PFSK-1 (cell line): Measurements from ENCODE around the gene EPSTI1.

ENCODE experiments used
- FOXP2 ChIP-seq: optimal IDR thresholded peaks from 2 replicates; pipeline ENCODE3; 2011; ENCODE audit warnings: borderline replicate concordance, control low read depth, inconsistent platforms; ENCODE audit not compliant: insufficient read depth; ENCODE audit errors: extremely low read length, extremely low read depth
- POLR2AphosphoS5 ChIP-seq: IDR thresholded peaks from 2 replicates; pipeline ENCODE4 v1.6.1; 2012; ENCODE audit warnings: low read depth, mild to moderate bottlenecking, control low read depth, low read length, moderate library complexity
- SIN3A ChIP-seq: IDR thresholded peaks from 2 replicates; pipeline ENCODE4 v1.6.1; 2012; ENCODE audit warnings: mild to moderate bottlenecking, low read length, moderate library complexity, borderline replicate concordance; ENCODE audit not compliant: insufficient read depth
- TAF1 ChIP-seq: IDR thresholded peaks from 2 replicates; pipeline ENCODE4 v1.6.1; 2012; ENCODE audit warnings: low read length, control low read depth, borderline replicate concordance; ENCODE audit not compliant: insufficient read depth
- TF ChIP-seq, protein P1 (sequence below), 2 experiments: IDR thresholded peaks; 2 replicates each; pipeline versions ENCODE4 v1.6.1 to v1.8.0; 2011 to 2012; ENCODE audit warnings: low read depth in 2 of 2, low read length in 2 of 2, control low read depth in 1 of 2, inconsistent platforms in 1 of 2, mild to moderate bottlenecking in 1 of 2, moderate library complexity in 1 of 2; ENCODE audit not compliant: insufficient read depth in 1 of 2

EPSTI1 gene

DNA sequence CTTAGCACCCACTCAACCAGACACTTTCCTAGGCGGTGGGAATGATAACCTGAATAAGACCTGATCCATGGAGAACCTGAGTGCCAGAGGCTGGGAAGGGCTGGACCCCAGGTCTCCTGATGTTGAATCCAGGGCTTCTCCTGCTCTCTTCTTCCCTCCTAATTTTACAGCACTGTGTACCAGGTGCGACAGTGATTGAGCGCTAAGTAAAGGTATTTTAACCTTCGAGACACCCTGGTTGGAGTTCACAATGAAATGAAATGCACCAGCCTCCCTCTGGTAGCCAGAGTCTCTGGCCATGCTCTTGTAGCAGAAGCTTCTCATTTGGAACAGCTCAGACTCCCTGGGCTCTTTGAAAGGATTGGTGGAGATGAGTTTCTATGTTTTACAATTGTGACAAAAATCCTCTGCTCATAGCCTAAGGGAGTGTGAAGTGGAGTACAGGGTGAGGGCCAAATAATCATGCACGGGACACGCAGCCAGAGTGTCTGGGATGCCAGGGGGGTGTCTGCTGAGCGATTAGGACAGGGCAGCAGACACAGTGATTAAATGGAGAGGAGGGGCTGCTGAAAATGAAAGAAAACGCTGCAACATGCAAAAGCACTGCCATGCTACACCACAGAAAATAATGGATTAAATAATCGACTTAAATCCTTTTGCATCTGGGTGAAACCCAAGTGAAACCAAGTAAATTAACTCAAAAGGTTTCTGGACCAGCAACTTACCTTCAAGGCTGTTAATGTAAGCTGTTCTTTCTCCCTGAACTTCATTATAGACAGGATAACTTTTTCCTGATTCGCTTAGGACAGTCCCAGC is 126.9 kb downstream of the EPSTI1 start:
- TF ChIP-seq, protein P1, sequence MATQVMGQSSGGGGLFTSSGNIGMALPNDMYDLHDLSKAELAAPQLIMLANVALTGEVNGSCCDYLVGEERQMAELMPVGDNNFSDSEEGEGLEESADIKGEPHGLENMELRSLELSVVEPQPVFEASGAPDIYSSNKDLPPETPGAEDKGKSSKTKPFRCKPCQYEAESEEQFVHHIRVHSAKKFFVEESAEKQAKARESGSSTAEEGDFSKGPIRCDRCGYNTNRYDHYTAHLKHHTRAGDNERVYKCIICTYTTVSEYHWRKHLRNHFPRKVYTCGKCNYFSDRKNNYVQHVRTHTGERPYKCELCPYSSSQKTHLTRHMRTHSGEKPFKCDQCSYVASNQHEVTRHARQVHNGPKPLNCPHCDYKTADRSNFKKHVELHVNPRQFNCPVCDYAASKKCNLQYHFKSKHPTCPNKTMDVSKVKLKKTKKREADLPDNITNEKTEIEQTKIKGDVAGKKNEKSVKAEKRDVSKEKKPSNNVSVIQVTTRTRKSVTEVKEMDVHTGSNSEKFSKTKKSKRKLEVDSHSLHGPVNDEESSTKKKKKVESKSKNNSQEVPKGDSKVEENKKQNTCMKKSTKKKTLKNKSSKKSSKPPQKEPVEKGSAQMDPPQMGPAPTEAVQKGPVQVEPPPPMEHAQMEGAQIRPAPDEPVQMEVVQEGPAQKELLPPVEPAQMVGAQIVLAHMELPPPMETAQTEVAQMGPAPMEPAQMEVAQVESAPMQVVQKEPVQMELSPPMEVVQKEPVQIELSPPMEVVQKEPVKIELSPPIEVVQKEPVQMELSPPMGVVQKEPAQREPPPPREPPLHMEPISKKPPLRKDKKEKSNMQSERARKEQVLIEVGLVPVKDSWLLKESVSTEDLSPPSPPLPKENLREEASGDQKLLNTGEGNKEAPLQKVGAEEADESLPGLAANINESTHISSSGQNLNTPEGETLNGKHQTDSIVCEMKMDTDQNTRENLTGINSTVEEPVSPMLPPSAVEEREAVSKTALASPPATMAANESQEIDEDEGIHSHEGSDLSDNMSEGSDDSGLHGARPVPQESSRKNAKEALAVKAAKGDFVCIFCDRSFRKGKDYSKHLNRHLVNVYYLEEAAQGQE (IDR thresholded peaks at IDR 0.05; ENCODE audit: insufficient read depth in 1 of 2, low read depth in 2 of 2, low read length in 2 of 2): no peak

DNA sequence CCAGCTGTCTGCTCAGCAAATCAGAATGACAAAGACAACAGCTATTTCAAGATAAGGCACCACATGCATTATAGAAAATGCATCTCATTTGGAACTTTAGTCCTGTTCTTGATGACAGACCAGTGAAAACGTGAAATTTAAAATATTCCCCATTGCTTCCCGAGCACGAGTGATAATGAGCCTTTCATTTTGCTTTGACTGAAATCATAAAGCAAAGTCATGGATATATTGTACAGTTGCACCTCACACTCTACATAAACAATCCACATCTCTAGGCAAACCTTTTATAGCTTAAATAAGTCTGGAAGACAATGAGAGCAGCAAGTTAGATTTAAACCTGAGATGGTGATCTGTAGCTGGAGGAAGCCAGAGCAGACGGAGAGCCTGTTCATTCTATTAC is 131.6 kb downstream of the EPSTI1 start:
- TF ChIP-seq POLR2AphosphoS5 (no peak), FOXP2 (no peak), SIN3A (no peak), TAF1 (no peak)
- TF ChIP-seq, protein P1 (IDR thresholded peaks at IDR 0.05; ENCODE audit: insufficient read depth in 1 of 2, low read depth in 2 of 2, low read length in 2 of 2): no peak

DNA sequence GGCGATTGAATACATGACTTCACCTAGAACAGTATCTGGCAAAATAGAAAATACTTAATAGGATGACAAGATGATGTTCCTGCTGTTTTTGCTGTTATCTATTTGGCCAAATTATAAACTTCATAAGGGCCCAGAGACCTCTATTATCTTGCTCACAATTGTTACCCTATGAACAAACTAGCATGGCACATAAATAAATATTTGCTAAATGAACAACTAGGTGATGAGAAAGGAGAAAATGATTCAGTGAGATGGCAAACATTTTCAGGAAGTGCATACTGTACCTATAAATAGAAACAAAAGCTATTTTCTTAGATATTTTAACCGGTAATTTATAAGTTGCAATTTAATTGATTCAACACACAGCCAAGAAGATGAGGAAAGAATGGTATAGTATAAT is 132.3 kb downstream of the EPSTI1 start:
- TF ChIP-seq FOXP2: no peak
- no peak for TF ChIP-seq SIN3A
- no peak for TF ChIP-seq TAF1
- no peak for TF ChIP-seq POLR2AphosphoS5
- TF ChIP-seq, protein P1 (IDR thresholded peaks at IDR 0.05; ENCODE audit: insufficient read depth in 1 of 2, low read depth in 2 of 2, low read length in 2 of 2): no peak

DNA sequence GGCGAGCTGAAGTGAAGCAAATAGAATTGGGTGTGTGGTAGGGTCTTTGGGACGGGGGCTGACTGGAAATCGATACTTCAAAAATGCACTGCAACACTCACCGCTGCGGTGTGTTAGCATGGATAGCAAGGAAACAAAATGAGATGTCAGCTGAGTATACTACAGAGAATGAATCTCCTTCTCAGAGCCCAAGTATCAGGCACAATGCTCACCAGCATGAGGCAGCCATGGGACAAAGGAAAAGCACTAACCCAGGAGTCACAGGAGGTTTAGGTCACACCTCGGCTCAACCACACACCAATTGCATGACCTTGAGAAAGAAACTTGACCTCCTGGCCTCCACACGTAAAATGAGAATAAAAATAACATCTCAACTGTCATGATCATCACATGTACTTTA is 136.6 kb downstream of the EPSTI1 start:
- TF ChIP-seq, protein P1 (IDR thresholded peaks at IDR 0.05; ENCODE audit: insufficient read depth in 1 of 2, low read depth in 2 of 2, low read length in 2 of 2): no peak
- no peak for TF ChIP-seq TAF1
- no peak for TF ChIP-seq FOXP2
- TF ChIP-seq POLR2AphosphoS5: no peak
- no peak for TF ChIP-seq SIN3A

DNA sequence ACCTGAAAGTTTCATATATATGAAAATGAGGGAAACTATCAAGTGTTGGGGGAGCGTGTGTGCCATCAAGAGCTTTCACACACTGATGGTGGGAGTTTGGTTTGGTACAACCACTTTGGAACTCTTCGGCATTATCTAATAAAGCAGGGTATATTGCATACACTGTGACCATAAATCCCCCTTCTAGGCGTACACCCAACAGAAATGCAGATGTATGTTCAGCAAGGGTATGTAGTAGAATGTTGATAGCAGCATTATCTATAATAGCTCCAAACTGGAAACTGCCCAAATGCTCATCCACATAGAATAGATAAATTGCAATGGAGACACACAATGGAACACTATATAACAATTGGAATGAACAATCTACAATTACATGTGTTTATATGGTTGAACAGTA is 139.9 kb downstream of the EPSTI1 start:
- TF ChIP-seq TAF1 (no peak), SIN3A (no peak), FOXP2 (no peak), POLR2AphosphoS5 (no peak)
- TF ChIP-seq, protein P1 (IDR thresholded peaks at IDR 0.05; ENCODE audit: insufficient read depth in 1 of 2, low read depth in 2 of 2, low read length in 2 of 2): no peak
